OCI-LY3 (cell line): ENCODE measurements around the gene CD274.
"Not testable (repeated sequence)": the region's sequence is repeated elsewhere in the genome, so short reads cannot be mapped to it uniquely, and the experiment has no call there.

ENCODE experiments used
- H2AFZ ChIP-seq: fragments of 200-600, 300-600 bp; shearing (Covaris generic); 2 replicates; pipeline ENCODE4 v1.6.0; 2014; ENCODE audit warnings: antibody characterized with exemption, low read depth, low read length
- H3K27ac ChIP-seq: fragments of 200-600, 300-600 bp; sonication (generic); 2 replicates; pipeline ENCODE4 v1.5.1; 2014; ENCODE audit warnings: mild to moderate bottlenecking, low read length, moderate library complexity, mixed read lengths
- H3K27me3 ChIP-seq: fragments of 200-600, 300-600 bp; sonication (generic); 2 replicates; pipeline ENCODE4 v1.6.1; 2014; ENCODE audit warnings: low read depth, low read length, mixed read lengths
- H3K36me3 ChIP-seq: fragments of 200-600, 300-600 bp; sonication (generic); replicated peaks from 2 replicates; pipeline ENCODE3; 2014; ENCODE audit warnings: low read depth, low read length, mixed read lengths
- H3K4me1 ChIP-seq: fragments of 300-600, 200-600 bp; sonication (generic); 2 replicates; pipeline ENCODE4 v1.6.1; 2014; ENCODE audit warnings: low read length, mixed read lengths
- H3K4me2 ChIP-seq: fragments of 200-600, 300-600 bp; sonication (generic); 2 replicates; pipeline ENCODE4 v1.6.1; 2014; ENCODE audit warnings: low read length, mixed read lengths
- H3K4me3 ChIP-seq: fragments of 300-600, 200-600 bp; sonication (generic); 2 replicates; pipeline ENCODE4 v1.5.1; 2014; ENCODE audit warnings: antibody characterized with exemption, mild to moderate bottlenecking, low read length, moderate library complexity
- H3K79me2 ChIP-seq: fragments of 300-600, 200-600 bp; shearing (Covaris generic); 2 replicates; pipeline ENCODE4 v1.6.1; 2014; ENCODE audit warnings: mild to moderate bottlenecking, low read length, mixed read lengths
- H3K9ac ChIP-seq: fragments of 300-600, 200-600 bp; shearing (Covaris generic); 2 replicates; pipeline ENCODE4 v1.6.0; 2014; ENCODE audit warnings: mild to moderate bottlenecking, low read length, moderate library complexity
- H3K9me3 ChIP-seq: fragments of 200-600, 300-600 bp; shearing (Covaris generic); 2 replicates; pipeline ENCODE4 v1.6.1; 2014; ENCODE audit warnings: low read length, mixed read lengths; ENCODE audit not compliant: insufficient read depth
- H4K20me1 ChIP-seq: fragments of 200-600, 300-600 bp; sonication (generic); 2 replicates; pipeline ENCODE4 v1.6.1; 2016; ENCODE audit warnings: low read length, mixed read lengths; ENCODE audit not compliant: insufficient read depth
- CTCF ChIP-seq: fragments of 200-600, 300-600 bp; sonication (generic); IDR thresholded peaks from 2 replicates; pipeline ENCODE4 v1.5.1; 2014; ENCODE audit warnings: antibody characterized with exemption, low read length, low read depth
- EZH2phosphoT487 ChIP-seq: fragments of 200-600 bp; shearing (Covaris generic); IDR thresholded peaks from 2 replicates; pipeline ENCODE4 v1.6.1; 2018; ENCODE audit warnings: antibody characterized with exemption, mixed run types, low read depth

CD274 gene

GRCh38 chr9:5455181-5455580 lies 4.8 kb downstream of the CD274 start:
- TF ChIP-seq EZH2phosphoT487 (no peak), CTCF (no peak)
- H3K27me3 ChIP-seq = no peaks in the 10 kb centered on the region
- H3K9ac ChIP-seq = peak overlapping the region; percentile 46
- H3K4me3 ChIP-seq = peak overlapping the region; percentile 43
- H3K4me2 ChIP-seq = peak overlapping the region; percentile 69
- peak overlapping the region; percentile 77 for H3K27ac ChIP-seq
- H2AFZ ChIP-seq = peak overlapping the region; percentile 50; the same call in 1 of the 2 replicates
- H3K79me2 ChIP-seq = peaks cover 19% of the 10 kb centered on the region; the same call in 1 of the 2 replicates
- no peaks in the 10 kb centered on the region for H4K20me1 ChIP-seq
- peaks cover 18% of the 10 kb centered on the region for H3K36me3 ChIP-seq
- H3K4me1 ChIP-seq = peaks cover 91% of the 10 kb centered on the region
- H3K9me3 ChIP-seq = no peaks in the 10 kb centered on the region

- H3K9ac ChIP-seq = peak overlapping the region; percentile 54
- no peaks in the 10 kb centered on the region for H4K20me1 ChIP-seq
- no peak overlapping the region for H2AFZ ChIP-seq
- H3K79me2 ChIP-seq = peaks cover 3% of the 10 kb centered on the region; the same call in 1 of the 2 replicates
- H3K4me2 ChIP-seq = peak overlapping the region; percentile 69
- no peaks in the 10 kb centered on the region for H3K9me3 ChIP-seq
- H3K27me3 ChIP-seq = no peaks in the 10 kb centered on the region
- peaks cover 19% of the 10 kb centered on the region for H3K36me3 ChIP-seq
- peaks cover 72% of the 10 kb centered on the region for H3K4me1 ChIP-seq
- no peak for TF ChIP-seq CTCF
- no peak for TF ChIP-seq EZH2phosphoT487
- H3K4me3 ChIP-seq = peak overlapping the region; percentile 44
- peak overlapping the region; percentile 91 for H3K27ac ChIP-seq
Observed at GRCh38 chr9:5459289-5459829, 9.0 kb downstream of the CD274 start.

GRCh38 chr9:5460157-5460556 lies 9.8 kb downstream of the CD274 start:
- H3K4me1 ChIP-seq = peaks cover 72% of the 10 kb centered on the region
- TF ChIP-seq EZH2phosphoT487 (no peak), CTCF (no peak)
- peak overlapping the region; percentile 42; the same call in 1 of the 2 replicates for H3K4me3 ChIP-seq
- H3K27ac ChIP-seq = peak overlapping the region; percentile 91
- no peaks in the 10 kb centered on the region for H4K20me1 ChIP-seq
- peaks cover 24% of the 10 kb centered on the region for H3K36me3 ChIP-seq
- H3K9ac ChIP-seq = peak overlapping the region; percentile 54
- H2AFZ ChIP-seq = no peak overlapping the region
- H3K27me3 ChIP-seq = no peaks in the 10 kb centered on the region
- H3K9me3 ChIP-seq = no peaks in the 10 kb centered on the region
- peak overlapping the region; percentile 69 for H3K4me2 ChIP-seq
- H3K79me2 ChIP-seq = peaks cover 3% of the 10 kb centered on the region; the same call in 1 of the 2 replicates

GRCh38 chr9:5464831-5465330 lies 14.5 kb downstream of the CD274 start:
- H3K4me2 ChIP-seq, H3K4me3 ChIP-seq, H2AFZ ChIP-seq, H3K27ac ChIP-seq, H4K20me1 ChIP-seq, H3K9me3 ChIP-seq, H3K9ac ChIP-seq, H3K79me2 ChIP-seq, H3K27me3 ChIP-seq: not testable (repeated sequence)
- peaks cover 44% of the 10 kb centered on the region for H3K4me1 ChIP-seq
- H3K36me3 ChIP-seq = peaks cover 13% of the 10 kb centered on the region
